Measurements from ENCODE around the gene PACSIN1.
"Not testable (repeated sequence)": the region's sequence is repeated elsewhere in the genome, so short reads cannot be mapped to it uniquely, and the experiment has no call there.

PACSIN1 gene

DNA sequence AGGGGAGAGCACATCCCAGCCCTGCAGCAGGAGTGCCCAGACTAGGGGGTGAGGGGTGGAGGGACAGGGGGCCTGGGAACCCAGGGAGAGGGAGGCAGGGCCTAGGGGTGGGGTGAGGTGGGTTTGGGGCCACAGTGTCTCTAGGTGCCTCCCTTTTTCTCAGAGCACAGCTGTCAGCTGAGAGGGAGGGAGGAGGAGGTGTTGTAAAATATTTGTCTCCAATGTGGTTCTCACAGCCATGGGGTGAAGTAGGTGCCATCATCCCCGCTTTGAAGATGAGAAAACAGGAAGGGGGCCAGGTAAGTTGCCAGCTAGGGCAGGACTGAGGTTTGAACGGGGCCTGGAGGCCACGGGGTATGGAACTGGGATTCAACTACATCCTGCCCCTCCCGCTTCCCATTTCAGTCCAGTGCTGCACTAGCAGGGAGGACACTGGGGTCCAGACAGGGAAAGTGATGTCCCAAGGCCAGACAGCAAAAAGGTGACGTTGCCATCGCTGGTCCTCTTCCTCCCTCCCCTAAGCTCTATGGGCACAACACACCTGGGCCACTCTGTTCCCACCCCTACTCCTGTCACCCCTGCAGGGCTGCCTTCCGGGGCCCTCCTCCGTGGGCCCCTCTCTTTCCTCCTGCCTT, 20.3 kb downstream of the PACSIN1 start:
- DNase-seq = no peak

DNA sequence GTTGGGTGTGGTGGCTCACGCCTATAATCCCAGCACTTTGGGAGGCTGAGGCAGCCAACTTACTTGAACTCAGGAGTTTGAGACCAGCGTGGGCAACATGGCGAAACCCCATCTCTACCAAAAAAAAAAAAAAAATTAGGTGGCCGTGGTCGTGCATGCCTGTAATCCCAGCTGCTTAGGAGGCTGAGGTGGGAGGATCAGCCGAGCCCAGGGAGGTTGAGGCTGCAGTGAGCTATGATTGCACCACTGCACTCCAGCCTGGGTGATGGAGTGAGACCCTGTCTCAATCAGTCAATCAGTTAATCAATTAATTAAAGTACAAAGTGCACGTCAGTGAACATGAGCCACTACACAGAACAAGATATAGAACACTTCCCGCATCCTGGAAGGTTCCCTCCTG, 21.0 kb downstream of the PACSIN1 start:
- not testable (repeated sequence) for DNase-seq

DNA sequence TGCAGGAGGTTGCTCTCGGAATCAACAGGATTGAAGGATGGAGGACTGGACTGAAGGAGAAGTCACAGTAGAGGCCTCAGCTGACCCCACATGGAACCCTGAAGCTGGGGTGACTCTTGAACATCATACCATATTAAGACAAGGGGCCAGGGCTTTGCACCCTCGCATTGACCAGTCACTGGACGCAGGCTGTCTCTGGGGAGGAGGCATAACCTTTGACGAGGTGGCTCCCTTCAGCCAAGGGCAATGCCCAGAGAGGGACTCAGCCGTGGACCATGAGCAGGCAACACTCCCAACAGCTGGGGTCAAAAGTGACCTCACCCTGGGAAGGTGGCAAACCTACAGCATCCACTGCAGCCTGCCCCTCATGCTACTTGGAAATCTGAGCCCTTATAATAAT, 21.7 kb downstream of the PACSIN1 start:
- DNase-seq = no peak

DNA sequence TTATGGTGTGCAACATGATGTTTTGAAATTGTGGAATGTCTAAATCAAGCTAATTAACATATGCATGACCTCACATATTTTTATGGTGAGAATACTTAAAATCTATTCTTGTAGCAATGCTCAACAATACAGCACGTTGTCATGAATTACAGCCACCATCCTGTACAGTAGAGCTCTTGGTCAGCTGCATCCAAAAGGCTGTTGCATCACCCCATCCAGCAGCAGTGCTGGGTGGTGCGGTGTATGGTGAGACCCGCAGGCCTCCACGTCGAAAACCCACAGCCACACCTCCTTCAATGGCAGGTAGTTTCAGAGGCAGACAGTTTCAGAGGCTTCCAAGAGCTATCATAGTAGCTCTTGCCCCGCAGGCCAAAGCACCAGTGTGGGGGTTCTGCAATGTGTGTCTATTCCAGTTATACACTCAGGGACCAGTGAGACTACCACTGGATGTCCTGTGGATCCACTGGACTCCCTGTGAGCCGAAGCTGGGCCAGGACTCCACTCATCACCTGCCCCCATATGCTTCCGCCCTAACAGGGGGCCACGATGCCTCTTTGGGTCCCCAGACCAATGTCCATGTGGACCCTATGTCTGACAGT, 23.4 kb downstream of the PACSIN1 start:
- no peak for DNase-seq

DNA sequence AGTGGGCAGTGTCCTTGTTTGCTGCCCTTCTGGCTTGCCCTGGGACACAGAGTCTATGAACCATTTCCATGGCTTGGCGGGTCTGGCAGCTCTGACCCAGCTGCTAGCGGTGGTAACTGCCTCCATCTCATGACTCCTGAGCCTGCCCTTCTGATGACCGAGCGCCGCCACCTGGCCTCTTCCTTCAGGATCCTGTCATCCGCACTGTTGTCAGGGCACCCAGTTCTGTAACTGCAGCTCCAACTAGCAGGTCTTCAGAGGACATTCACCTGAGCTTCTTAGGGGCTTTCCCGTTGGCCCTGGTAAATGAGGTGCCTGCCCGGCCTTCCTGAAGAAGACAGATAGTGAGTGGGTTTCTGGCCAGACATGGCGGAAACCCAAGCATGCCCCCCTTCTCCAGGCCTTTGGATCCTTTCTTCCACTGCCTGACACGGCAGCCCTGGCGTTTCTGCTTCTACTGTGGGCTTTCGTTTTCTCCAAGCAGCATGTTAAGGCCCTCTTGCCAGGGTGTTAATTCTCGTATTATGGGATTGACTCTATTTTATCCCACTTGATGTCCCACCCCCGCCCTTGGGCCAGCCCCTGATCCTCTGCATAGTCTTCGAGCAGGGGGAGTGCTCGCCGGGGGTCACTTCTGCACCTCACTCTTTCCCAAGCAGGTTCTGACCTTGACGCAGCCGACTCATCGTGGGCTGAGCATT, 24.7 kb downstream of the PACSIN1 start:
- DNase-seq = peak; percentile 69 to 84

DNA sequence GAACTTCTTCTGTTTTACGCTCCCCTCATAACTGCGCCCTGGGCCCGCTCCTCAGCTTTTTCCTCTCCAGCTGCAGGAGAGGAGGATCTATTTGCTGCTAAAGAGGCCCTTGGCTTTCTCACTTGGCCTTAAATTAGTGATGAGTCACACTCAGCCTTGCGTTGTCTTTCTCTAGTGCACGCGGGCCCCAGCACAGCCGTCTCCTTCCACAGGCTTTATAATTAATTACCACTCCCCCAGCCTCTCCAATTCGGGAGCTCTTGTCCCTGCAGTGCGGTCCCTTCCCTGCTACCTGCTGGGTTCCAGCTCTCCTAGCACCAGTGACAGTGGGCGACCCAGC, 25.2 kb downstream of the PACSIN1 start:
- peak; percentile 30 to 39 for DNase-seq

DNA sequence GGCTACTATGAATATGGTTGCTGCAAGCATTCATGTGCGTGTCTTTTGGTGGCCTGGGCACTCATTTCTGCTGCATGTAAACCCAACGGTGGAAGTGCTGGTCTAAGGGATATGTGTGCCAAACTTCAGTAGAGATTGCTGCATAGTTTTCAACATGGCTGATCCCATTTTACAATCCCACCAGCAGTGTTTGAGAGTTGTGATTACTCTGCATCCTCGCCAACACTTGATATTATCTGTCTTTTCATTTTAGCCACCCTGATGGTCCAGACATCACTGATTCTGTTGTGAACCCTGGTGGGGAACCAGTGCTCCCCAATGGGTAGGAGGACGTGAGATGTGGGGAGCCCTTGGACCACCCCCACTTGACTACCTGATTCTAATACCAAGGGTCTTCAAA, 27.5 kb downstream of the PACSIN1 start:
- no peak for DNase-seq

DNA sequence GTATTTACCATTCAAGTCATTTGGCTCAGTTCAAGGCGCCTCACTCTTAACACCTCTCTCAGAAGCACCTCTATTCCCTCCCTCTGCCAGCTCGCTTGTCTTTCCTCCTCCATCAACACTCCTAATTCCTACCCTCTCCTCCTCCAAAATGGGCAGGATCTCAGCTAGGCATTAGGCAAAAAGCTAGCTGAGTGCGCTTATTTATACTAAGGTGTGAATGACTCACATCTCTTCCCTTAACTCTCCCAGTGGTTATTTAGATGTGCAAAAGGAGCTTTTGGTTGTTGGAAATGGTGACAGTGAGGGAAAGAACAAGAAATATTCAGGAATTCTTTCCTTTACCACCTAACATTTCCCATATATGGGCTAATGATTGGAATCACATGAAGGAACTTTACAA, 29.1 kb downstream of the PACSIN1 start:
- no peak for DNase-seq

DNA sequence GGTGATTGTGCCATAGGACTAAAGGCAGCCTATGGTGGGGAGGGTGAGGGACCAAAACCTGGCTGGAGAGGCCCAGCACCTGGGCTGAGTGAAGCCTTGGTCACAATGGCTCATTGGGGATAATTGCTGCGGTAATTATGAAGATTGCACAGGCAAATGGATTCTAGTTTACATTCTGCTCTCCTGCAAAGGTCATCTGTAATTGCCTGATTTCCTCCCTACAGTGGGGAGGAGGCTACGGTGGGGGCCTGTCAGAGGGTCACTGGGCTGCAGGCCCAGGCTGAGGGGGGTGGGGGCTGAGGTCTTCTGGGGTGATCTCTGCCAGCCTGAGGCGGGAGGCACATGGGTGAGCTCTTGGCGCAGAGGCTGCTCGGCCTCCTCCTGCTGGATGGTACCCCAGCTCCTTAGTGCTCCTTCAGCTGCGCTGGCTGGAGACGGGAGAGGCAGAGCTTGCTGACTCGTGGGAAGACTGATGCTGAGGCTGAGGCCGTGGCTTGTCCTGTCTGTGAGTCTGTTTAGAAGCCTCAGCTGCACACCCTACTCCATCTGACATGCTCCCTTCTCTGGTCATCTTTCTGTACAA, 30.3 kb downstream of the PACSIN1 start:
- DNase-seq = no peak

DNA sequence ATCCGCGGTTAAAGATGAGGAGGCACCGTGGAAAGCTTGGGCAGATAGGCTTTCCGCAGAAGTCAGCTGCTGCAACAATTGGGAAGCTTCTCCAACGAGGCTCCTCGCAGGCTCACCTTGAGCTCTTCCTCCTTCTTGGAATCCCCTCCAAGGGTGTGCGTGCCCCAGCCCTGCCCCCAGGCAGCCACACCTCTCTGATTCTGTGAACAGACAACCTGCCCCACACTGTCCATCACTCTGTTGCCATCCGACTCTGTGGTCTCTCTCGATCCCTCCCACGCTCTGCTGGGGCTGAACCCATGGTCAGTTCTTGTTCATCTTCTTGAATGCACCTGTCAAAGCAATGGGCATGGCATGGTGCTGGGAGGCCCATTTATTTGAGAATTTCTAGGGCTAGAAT, 31.5 kb downstream of the PACSIN1 start:
- DNase-seq = no peak

DNA sequence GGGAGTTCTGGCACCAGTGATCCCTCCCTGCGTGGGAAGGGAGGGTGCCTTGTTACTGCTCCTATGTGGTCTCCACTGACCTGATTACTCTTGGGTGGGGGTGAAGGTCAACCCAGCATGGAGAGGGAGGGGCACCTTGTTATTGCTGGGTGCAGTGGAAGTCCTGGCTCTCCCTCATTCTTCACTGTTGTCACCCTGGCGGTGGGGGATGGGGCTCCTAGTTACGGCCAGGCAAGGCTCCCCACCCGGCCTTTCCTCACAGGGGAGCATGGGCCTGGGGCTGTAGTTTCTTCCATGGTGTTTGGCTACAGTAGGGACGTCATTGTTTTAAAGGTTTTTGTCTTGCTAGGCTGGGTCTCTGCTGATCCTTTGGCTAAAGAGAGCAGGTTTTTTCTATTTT, 40.8 kb downstream of the PACSIN1 start:
- no peak for DNase-seq

DNA sequence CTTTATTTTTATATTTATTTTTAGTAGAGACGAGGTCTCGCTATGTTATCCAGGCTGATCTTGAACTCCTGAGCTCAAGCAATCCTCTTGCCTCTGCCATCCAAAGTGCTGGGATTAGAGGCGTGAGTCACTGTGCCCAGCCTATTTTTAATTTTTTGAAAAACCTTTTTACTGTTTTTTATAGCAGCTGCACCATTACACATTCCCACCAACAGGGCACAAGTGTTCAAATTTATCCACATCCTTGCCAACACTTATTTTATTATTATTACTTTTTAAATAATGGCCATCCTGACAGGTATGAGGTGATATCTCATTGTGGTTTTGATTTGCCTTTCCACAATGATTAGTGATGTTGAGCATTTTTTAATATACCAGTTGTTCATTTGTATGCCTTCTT, 42.5 kb downstream of the PACSIN1 start:
- DNase-seq = no peak

DNA sequence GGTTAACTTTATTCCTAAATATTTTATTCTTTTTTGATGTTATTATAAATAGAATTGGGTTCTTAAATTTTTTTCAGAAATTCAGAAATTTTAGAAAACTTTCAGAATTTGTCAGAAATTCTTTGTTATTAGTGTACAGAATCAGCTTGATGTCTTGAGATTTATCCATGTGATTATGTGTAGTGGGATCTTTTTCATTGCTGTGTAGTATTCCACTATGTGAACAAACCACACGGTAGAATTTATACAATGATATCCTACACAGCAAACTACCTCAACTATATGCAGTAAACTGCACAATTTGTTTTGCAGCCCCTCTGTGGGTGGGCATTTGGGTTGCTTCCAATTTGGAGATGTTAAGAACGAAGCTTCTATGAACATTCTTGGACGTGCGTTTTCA, 43.9 kb downstream of the PACSIN1 start:
- DNase-seq = no peak

DNA sequence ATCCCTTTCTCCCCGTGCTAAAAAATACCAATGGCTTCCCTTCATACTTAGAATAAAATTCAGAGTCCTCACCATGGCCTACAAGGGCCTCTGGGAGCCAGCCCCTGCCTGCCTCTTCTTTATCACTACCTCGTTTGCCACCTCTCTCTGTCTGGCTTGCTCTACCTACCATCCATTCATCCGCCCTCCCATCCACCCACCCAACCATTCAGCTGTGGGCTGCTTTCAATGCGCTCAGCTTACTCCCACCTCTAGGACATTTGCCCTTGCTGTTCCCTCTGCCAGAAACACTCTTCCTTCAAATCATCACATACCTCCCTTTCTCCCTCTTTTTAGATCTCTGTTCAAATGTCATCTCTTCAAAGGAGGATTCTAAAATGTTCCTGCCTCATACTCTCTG, 44.4 kb downstream of the PACSIN1 start:
- DNase-seq = no peak

DNA sequence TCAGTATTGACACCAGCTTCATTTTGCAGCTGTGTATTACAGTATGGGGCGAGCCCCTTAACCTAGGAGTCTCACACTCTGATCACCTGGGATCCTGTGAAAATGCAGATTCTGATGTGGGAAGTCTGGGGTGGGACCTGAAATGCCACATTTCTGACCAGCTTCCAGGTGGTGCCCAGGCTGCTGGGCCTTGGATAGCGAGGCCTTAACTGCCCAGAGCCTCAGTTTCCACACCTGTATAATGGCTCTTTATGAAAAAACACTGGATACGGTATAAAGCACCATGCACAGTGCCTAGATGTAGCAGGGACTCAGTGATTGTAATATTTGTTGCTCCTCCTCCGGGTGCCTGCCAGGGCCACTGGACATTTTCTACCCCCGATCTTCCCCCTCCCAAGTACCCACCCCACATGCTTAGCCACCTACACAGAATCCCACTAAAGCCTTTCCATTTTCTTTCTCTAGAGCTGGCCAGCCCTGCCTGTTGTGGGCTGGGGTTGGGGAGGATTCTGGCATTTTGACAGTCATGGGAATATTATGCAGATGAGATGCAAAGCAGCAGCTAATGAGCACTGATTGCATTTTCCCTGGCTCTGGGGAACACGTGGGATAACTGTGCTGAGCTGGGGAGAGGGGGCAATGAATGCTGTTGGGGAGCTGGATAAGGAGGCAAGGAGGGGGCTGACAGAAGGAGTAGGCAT, 45.5 kb downstream of the PACSIN1 start:
- no peak for DNase-seq

DNA sequence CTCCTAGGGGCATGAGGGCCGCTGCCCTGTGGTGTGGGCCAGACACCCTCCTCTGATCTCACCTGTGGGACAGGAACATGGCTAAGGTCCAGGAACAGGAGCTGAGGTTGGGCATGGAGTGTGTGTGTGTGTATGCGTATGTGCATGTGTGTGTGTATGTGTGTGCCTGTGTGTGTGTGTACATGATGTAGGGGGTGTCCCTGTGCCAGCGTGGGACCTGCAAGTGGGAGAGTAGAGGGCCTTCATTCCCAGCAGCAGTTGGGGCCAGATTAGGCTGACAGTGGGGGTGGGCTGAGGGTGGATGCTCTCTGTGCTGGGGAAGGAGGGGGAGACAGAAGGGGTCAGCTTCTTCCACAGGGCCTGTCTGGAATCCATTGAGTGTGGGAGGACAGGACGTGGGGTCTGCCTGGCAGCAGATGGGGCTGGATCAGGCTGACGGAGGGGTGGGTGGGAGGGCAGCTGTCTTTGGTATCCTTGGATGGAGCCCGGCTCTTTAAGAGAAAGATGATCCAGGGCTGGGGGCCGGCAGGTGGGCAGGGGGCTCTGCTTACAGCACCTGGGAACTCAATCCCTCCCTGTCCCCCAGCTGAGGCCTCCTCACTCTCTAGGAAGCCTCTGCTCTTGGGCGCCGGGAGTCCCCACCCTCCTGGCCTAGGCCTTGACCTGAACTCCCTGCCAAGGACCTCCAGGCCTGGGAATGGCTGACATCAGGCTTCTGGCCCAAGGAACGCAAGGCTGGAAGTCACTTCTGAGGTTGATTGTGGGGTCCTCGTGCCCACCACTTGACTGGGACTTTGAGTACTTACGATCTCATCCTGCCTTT, 46.2 kb downstream of the PACSIN1 start:
- DNase-seq = no peak

DNA sequence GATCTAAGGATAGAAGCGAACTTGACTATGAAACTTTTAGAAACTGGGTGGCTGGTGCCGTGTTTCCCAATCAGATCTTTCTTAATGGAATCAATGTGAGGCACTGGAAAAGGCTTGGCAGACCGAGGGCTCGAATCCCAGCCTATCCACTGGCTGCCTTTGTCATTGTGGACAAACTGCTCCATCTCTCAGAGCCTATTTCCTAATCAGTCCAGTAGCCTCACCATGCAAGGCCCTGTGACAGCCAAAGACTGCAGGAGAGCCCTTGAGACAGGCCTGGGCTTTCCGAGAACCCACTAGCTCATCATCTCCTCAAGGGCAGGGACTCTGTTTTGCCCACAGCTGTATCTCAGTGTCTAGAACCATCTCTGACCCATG, 46.9 kb downstream of the PACSIN1 start:
- DNase-seq = no peak

DNA sequence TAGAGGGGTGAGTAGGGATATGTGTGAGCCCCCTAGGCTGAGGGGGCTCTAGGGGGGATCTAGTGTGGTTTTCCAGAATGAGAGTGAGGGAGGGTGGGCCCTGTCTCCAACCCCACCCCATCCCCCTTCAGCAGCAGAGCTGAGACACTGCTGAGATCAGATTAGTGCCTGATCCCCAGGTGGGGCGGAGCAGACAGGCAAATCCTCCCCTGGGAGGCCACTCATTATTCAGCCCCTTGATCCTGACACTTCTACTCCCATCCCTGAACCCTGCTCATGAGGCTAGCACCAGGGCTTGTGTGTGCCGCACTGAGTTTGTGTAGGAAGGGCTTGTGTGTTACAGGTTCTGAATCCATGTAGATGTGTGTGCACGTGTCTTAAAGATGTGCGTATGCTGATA, 47.8 kb downstream of the PACSIN1 start:
- no peak for DNase-seq

DNA sequence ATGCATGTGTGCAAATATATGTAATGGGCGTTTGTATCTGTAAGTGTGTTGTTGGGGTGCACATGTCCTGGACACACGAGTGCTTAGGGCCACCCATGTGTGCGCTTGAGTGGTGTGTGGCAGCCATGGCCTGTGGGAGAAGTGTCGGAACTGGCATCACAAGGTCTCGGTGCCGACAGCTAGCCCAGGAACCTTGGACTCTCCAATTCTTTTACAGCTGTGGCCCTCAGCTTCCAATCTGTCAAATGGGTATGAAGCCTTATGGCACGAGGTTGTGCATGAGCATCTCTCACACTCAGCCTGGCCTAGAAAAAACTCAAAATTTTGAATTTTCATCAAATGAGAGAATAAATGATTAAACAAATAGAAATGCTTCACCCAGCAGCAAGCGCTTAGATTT, 48.2 kb downstream of the PACSIN1 start:
- no peak for DNase-seq

DNA sequence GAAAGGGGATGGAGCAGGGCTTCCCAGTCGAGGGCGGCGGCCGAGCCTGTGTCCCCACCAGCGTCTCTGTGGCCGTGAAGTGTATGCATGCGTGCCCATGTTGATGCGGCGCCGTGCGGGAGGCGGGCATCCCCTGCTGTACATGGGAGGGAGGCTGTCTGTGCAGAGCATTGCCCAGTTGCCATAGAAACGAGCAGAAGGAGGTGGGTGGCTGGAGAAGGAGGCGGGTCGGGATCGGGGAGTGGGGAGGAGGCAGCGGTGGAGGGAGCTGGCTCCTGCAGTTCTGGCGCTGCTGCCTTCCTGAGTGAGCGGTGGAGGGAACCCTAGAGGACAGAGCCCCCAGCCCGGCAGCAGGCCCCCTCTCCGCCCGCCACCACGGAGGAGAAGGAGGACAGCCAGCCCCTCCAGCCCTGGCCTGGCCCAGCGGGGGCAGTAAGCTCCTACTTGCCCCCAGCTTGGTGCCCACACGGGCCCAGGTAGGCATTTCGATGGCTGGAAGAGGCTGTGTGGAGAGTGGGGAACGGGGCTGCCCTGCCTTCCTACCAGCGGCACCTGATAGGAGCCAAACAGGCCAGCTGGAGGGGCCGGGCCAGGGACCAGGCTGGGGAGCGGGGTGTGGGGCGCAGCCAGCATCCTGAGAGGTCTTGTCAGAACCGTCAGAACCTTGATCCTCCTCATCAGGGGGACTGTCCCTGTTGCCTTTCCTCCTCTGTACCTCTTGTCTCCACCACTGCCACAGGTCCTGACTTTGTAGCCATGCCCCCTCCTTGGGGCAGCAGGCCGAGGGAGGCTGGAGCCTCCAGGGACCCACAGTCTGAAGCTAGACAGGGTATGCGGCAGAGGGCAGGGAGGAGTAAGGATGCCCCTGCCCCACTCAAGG, 49.0 kb downstream of the PACSIN1 start:
- no peak for DNase-seq

DNA sequence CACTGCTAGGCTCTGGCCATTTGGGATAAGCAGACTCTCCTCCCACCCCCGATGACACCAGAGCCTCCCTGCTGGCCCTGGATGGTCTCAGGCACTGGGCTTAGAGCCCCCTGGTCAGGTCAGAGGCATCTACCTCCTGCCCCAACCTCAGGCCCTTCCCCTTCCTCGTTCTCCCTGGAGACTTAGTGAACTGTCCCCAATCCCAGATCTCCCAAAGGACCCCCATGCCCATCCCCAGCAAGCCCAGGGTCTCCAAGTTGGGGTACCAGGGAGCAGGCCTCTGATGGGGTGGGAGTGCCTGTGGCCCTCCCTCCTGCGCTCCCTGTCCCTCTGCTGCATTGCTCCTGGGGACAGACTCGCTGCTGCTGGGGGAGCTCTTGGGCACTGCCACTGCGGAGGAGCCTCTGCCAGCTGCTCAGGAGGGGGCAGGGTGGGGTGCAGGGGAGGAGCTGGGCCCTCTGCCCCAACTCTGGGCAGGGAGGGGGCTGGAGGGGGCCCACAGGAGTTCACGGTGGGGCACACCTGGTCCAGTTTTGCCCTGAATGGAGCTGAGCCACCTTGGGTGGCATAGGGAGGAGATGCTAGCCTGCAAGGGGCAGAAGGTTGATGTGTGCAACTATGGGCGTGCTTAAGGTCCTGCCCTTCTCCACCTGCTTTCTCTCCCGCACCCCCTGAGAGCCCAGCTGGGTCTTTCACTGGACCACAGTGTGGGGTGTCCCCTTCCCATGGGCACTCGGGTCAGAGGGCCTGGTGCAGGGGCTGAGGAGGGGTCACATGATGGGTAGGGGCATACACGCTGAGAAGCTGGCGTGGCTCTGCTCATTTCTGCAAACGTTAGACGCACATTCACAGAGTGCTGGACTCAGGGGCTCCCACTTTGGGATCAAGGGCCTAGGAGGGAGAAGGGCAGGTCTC, 49.9 kb downstream of the PACSIN1 start:
- no peak for DNase-seq

Data from SHP77 (cell line).